Naive B cell (primary cell): ENCODE results near the gene BDKRB1. TPM values are rescaled to one million over a fixed set of nuclear protein-coding genes. Genes with fewer than 3 reads are reported as not detected.
"Not testable (repeated sequence)": the region's sequence is repeated elsewhere in the genome, so short reads cannot be mapped to it uniquely, and the experiment has no call there.

Source experiments
- ATAC-seq, 2 donors: fragments of 150-1000 bp; cut with Tn5 transposase; 2 replicates each; pipeline ENCODE4 v1.10.0; 2021; ENCODE audit warnings: low read depth in 2 of 2, mild to moderate bottlenecking in 2 of 2, moderate library complexity in 2 of 2
- DNase-seq: peaks from one replicate; pipeline ENCODE4 v3.0.0; 2022
- H3K27ac Mint-ChIP-seq, 6 donors: one replicate each; pipeline ENCODE4 v1.8.0; 2020 to 2022; ENCODE audit warnings: mild to moderate bottlenecking in 6 of 6, mixed read lengths in 6 of 6, moderate library complexity in 5 of 6, inconsistent platforms in 2 of 6
- H3K27me3 Mint-ChIP-seq, 3 donors: one replicate each; pipeline ENCODE4 v1.8.0; 2021 to 2022; ENCODE audit warnings: mixed read lengths in 3 of 3, mild to moderate bottlenecking in 1 of 3
- H3K36me3 Mint-ChIP-seq, 2 donors: one replicate each; pipeline ENCODE4 v1.8.0; 2020 to 2022; ENCODE audit warnings: mixed read lengths in 2 of 2, inconsistent platforms in 1 of 2, mild to moderate bottlenecking in 1 of 2
- H3K4me1 Mint-ChIP-seq, 3 donors: one replicate each; pipeline ENCODE4 v1.8.0; 2020 to 2022; ENCODE audit warnings: mixed read lengths in 3 of 3, inconsistent platforms in 1 of 3, mild to moderate bottlenecking in 1 of 3, moderate library complexity in 1 of 3
- H3K4me3 Mint-ChIP-seq, 8 donors: one replicate each; pipeline ENCODE4 v1.8.0; 2020 to 2022; ENCODE audit warnings: mild to moderate bottlenecking in 8 of 8, mixed read lengths in 8 of 8, moderate library complexity in 8 of 8, inconsistent platforms in 2 of 8
- H3K9me3 Mint-ChIP-seq, 7 donors: one replicate each; pipeline ENCODE4 v1.8.0; 2020 to 2022; ENCODE audit warnings: mixed read lengths in 7 of 7, mild to moderate bottlenecking in 5 of 7, inconsistent platforms in 2 of 7, moderate library complexity in 1 of 7
- polyA plus RNA-seq, 6 donors: library from polyadenylated mRNA; unstranded; fragments of 300-500 nt; fragmentation: Illumina TruSeq; gene quantifications; one replicate each; pipeline ENCODE4 v1.2.3, GENCODE V29; 2021; ENCODE audit warnings: low read depth in 6 of 6

Gene BDKRB1
- polyA plus RNA-seq, 6 donors from 2014 or later: not detected

DNA sequence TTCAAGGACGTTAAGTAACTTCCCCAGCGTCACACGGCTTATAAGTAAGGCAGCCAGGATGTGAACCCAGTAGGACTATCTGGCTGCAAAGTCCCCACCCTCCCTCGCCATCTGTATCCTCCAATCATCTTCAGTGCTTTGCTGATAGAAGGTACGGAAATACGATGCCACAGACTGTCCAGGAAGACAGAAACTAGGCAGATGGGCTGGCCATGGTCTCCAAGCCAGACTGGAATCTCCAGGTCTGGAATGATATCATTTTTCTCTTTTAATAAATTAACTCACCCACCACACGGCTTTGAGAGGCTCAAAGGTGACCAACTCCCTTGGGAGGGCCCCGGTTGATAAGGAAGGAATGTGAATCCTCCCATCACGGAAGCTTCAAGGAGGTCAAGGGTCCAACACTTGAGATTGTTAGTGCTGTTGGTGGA is 16.3 kb upstream of the BDKRB1 start:
- H3K27me3 Mint-ChIP-seq: peaks cover 0 to 7% (median 4%) of the 10 kb centered on the region in 3 donors
- no peak for DNase-seq
- no peaks in the 10 kb centered on the region for H3K4me1 Mint-ChIP-seq
- H3K9me3 Mint-ChIP-seq: peaks cover 0 to 9% (median 3%) of the 10 kb centered on the region in 7 donors
- no peak for ATAC-seq
- no peaks in the 10 kb centered on the region for H3K36me3 Mint-ChIP-seq
- H3K4me3 Mint-ChIP-seq: no peak overlapping the region
- no peak overlapping the region for H3K27ac Mint-ChIP-seq

- no peak for ATAC-seq
- H3K4me3 Mint-ChIP-seq: no peak overlapping the region
- no peaks in the 10 kb centered on the region for H3K36me3 Mint-ChIP-seq
- DNase-seq: no peak
- peaks cover under 1 to 9% (median 4%) of the 10 kb centered on the region in 3 donors for H3K27me3 Mint-ChIP-seq
- peaks cover 0 to 14% (median 4%) of the 10 kb centered on the region in 7 donors for H3K9me3 Mint-ChIP-seq
- no peaks in the 10 kb centered on the region for H3K4me1 Mint-ChIP-seq
- H3K27ac Mint-ChIP-seq: no peak overlapping the region
These were observed 15.4 kb upstream of the BDKRB1 start for GRCh38 chr14:96240641-96241040.

DNA sequence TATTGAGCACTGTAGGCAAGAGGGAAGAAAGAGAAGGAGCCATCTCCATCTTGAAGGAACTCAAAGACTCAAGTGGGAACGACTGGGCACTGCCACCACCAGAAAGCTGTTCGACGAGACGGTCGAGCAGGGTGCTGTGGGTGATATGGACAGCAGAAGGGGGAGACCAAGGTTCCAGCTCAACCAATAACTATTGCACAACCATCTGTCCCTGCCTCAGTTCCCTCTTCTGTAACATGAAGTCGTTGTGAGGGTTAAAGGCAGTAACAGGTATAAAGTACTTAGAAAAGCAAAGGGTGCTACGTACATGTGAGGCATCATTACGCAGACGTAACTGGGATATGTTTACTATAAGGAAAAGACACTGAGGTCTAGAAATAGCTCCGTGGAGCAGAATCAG is 13.9 kb upstream of the BDKRB1 start:
- no peaks in the 10 kb centered on the region for H3K36me3 Mint-ChIP-seq
- H3K4me1 Mint-ChIP-seq: no peaks in the 10 kb centered on the region
- ATAC-seq (no peak), DNase-seq (no peak)
- peaks cover 0 to 14% (median 4%) of the 10 kb centered on the region in 7 donors for H3K9me3 Mint-ChIP-seq
- no peak overlapping the region for H3K4me3 Mint-ChIP-seq
- peaks cover 7 to 22% (median 12%) of the 10 kb centered on the region in 3 donors for H3K27me3 Mint-ChIP-seq
- H3K27ac Mint-ChIP-seq: no peak overlapping the region

DNA sequence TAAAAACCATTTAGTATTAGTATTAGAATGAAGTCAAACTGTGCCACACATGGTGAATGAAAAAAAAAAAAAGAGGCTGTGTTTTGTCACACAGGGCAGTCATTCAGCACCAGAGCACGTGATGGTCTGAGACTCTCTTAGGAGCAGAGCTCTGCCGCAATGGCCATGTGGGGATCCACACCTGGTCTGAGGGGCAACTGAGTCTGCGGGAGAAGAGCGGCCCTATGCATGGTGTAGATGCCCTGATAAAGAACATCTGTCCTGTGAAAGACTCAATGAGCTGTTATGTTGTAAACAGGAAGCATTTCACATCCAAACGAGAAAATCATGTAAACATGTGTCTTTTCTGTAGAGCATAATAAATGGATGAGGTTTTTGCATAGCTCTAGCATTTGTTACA is 12.2 kb upstream of the BDKRB1 start:
- Mint-ChIP-seq H3K4me1 (no peaks in the 10 kb centered on the region), H3K36me3 (no peaks in the 10 kb centered on the region), H3K27ac (no peak overlapping the region), H3K9me3 (peaks cover 0 to 14% (median 4%) of the 10 kb centered on the region in 7 donors), H3K27me3 (peaks cover 13 to 29% (median 20%) of the 10 kb centered on the region in 3 donors), H3K4me3 (no peak overlapping the region)
- ATAC-seq (no peak), DNase-seq (no peak)

- not testable (repeated sequence) for H3K4me1 Mint-ChIP-seq, H3K36me3 Mint-ChIP-seq, ATAC-seq, DNase-seq, H3K27ac Mint-ChIP-seq, H3K4me3 Mint-ChIP-seq
- H3K27me3 Mint-ChIP-seq: peaks cover 18 to 35% (median 29%) of the 10 kb centered on the region in 3 donors
- H3K9me3 Mint-ChIP-seq: peaks cover 0 to 14% (median 4%) of the 10 kb centered on the region in 7 donors
These were observed 10.9 kb upstream of the BDKRB1 start for GRCh38 chr14:96245074-96245473.

GRCh38 chr14:96245710-96246538 is 10.1 kb upstream of the BDKRB1 start:
- Mint-ChIP-seq H3K27ac (peak overlapping the region in 2 of 6 donors; percentile 49 to 81), H3K9me3 (peaks cover 0 to 14% (median 4%) of the 10 kb centered on the region in 7 donors), H3K4me3 (no peak overlapping the region), H3K27me3 (peaks cover 21 to 43% (median 36%) of the 10 kb centered on the region in 3 donors), H3K4me1 (no peaks in the 10 kb centered on the region), H3K36me3 (no peaks in the 10 kb centered on the region)
- DNase-seq (no peak), ATAC-seq (no peak)

GRCh38 chr14:96246539-96246847 is 9.5 kb upstream of the BDKRB1 start:
- no peaks in the 10 kb centered on the region for H3K36me3 Mint-ChIP-seq
- no peak overlapping the region for H3K27ac Mint-ChIP-seq
- peaks cover 0 to 14% (median 4%) of the 10 kb centered on the region in 7 donors for H3K9me3 Mint-ChIP-seq
- peaks cover 25 to 49% (median 41%) of the 10 kb centered on the region in 3 donors for H3K27me3 Mint-ChIP-seq
- DNase-seq (no peak), ATAC-seq (no peak)
- no peak overlapping the region for H3K4me3 Mint-ChIP-seq
- no peaks in the 10 kb centered on the region for H3K4me1 Mint-ChIP-seq

- peaks cover 28 to 54% (median 47%) of the 10 kb centered on the region in 3 donors for H3K27me3 Mint-ChIP-seq
- DNase-seq (no peak), ATAC-seq (no peak)
- no peaks in the 10 kb centered on the region for H3K36me3 Mint-ChIP-seq
- H3K4me1 Mint-ChIP-seq: no peaks in the 10 kb centered on the region
- H3K4me3 Mint-ChIP-seq: no peak overlapping the region
- H3K9me3 Mint-ChIP-seq: peaks cover 0 to 14% (median 4%) of the 10 kb centered on the region in 7 donors
- H3K27ac Mint-ChIP-seq: no peak overlapping the region
These were observed 9.0 kb upstream of the BDKRB1 start for GRCh38 chr14:96247031-96247430.

- DNase-seq: no peak
- no peaks in the 10 kb centered on the region for H3K36me3 Mint-ChIP-seq
- H3K4me3 Mint-ChIP-seq: no peak overlapping the region
- peaks cover 39 to 74% (median 66%) of the 10 kb centered on the region in 3 donors for H3K27me3 Mint-ChIP-seq
- no peak overlapping the region for H3K27ac Mint-ChIP-seq
- no peak for ATAC-seq
- peaks cover 0 to 14% (median 2%) of the 10 kb centered on the region in 7 donors for H3K9me3 Mint-ChIP-seq
- H3K4me1 Mint-ChIP-seq: no peaks in the 10 kb centered on the region
These were observed 7.0 kb upstream of the BDKRB1 start for GRCh38 chr14:96249029-96249428.

GRCh38 chr14:96250485-96250884 is 5.5 kb upstream of the BDKRB1 start:
- H3K27ac Mint-ChIP-seq: no peak overlapping the region
- no peaks in the 10 kb centered on the region for H3K4me1 Mint-ChIP-seq
- no peak for ATAC-seq
- H3K36me3 Mint-ChIP-seq: no peaks in the 10 kb centered on the region
- peaks cover 0 to 7% (median 0%) of the 10 kb centered on the region in 7 donors for H3K9me3 Mint-ChIP-seq
- no peak for DNase-seq
- H3K4me3 Mint-ChIP-seq: no peak overlapping the region
- H3K27me3 Mint-ChIP-seq: peaks cover 39 to 79% (median 78%) of the 10 kb centered on the region in 3 donors

GRCh38 chr14:96251656-96252155 is 4.3 kb upstream of the BDKRB1 start:
- Mint-ChIP-seq H3K36me3 (no peaks in the 10 kb centered on the region), H3K4me3 (no peak overlapping the region), H3K9me3 (peaks cover 0 to 2% (median 0%) of the 10 kb centered on the region in 7 donors), H3K27me3 (peaks cover 45 to 73% (median 67%) of the 10 kb centered on the region in 3 donors), H3K4me1 (no peaks in the 10 kb centered on the region), H3K27ac (peak overlapping the region in 1 of 6 donors; percentile 48)
- no peak for DNase-seq
- no peak for ATAC-seq

- peaks cover 39 to 73% (median 67%) of the 10 kb centered on the region in 3 donors for H3K27me3 Mint-ChIP-seq
- DNase-seq (no peak), ATAC-seq (no peak)
- no peaks in the 10 kb centered on the region for H3K4me1 Mint-ChIP-seq
- peak overlapping the region in 1 of 6 donors; percentile 66 for H3K27ac Mint-ChIP-seq
- no peaks in the 10 kb centered on the region for H3K36me3 Mint-ChIP-seq
- H3K4me3 Mint-ChIP-seq: no peak overlapping the region
- peaks cover 0 to under 1% (median 0%) of the 10 kb centered on the region in 7 donors for H3K9me3 Mint-ChIP-seq
These were observed 3.5 kb upstream of the BDKRB1 start for GRCh38 chr14:96252323-96252998.

GRCh38 chr14:96252999-96253539 is 2.9 kb upstream of the BDKRB1 start:
- H3K36me3 Mint-ChIP-seq: no peaks in the 10 kb centered on the region
- ATAC-seq: no peak
- peaks cover 36 to 74% (median 68%) of the 10 kb centered on the region in 3 donors for H3K27me3 Mint-ChIP-seq
- H3K9me3 Mint-ChIP-seq: peaks cover 0 to 2% (median 0%) of the 10 kb centered on the region in 7 donors
- no peak overlapping the region for H3K4me3 Mint-ChIP-seq
- H3K4me1 Mint-ChIP-seq: no peaks in the 10 kb centered on the region
- no peak overlapping the region for H3K27ac Mint-ChIP-seq
- DNase-seq: no peak
